HG03135 (cell line): Measurements from ENCODE around the gene LRRC10.
"Not testable (repeated sequence)": the region's sequence is repeated elsewhere in the genome, so short reads cannot be mapped to it uniquely, and the experiment has no call there.

ENCODE experiments used
- ATAC-seq: cut with Tn5 transposase; IDR thresholded peaks from one replicate; pipeline ENCODE4 v1.9.1; 2021; ENCODE audit warnings: mild to moderate bottlenecking, moderate library complexity; ENCODE audit not compliant: unreplicated experiment

LRRC10 gene

DNA sequence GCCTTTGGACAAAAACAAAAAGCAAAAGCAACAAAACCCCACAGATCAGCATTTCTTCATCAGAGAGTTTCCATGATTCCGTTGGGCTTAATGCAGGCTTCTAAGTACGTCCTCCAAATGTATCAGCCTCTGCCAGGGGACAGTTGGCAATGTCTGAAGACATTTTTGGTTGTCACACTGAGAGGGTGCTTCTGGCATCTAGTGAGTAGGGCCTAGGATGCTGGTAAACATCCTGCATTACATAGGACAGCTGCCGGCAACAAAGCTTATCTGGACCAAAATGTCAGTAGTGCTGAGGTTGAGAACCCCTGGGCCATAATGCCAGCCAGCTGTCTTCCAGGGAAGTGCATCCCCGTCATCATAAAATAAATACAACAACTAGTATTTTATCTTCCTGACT lies 9.4 kb upstream of the LRRC10 start:
- ATAC-seq: no peak

DNA sequence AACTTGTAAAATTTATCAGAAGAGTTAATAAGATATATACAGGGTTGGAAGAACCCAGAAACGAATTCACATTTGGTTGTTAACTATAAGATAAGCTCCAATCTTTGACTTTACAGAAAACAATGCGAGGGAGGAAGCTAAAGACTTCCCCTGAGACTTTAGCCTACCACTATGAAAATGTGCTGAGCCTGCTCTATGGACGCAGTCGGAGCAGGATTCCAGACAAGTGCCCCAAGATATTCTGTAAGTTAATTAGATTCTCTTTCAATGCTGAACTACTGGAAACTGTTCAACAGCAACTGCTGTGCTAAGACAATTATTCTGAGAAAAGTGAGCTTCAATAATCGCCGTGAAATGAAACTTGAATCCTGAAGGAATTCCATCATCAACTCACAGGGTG lies 8.3 kb upstream of the LRRC10 start:
- no peak for ATAC-seq

GRCh38 chr12:69616025-69616424 lies 5.3 kb upstream of the LRRC10 start:
- ATAC-seq: no peak

DNA sequence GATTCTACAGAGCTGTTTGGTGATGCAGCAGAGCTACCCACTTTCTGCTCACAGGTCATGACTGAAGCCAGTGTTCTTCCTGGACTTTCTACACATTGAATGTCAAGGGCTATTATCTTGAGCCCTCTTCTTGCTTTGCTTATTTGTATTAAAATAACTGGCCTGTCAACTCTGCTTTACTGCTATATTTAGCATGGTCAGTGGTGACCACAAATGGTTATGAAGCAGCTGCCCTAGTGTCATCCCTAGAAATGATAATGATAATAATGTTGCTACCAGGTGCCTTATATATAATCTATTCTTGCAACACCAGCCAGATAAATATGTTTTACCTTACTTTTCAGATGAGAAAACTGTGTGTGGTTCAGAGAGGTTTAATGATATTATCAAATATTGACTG lies 2.6 kb upstream of the LRRC10 start:
- ATAC-seq: no peak

GRCh38 chr12:69610126-69610525 lies 581 bp downstream of the LRRC10 start:
- ATAC-seq: no peak

DNA sequence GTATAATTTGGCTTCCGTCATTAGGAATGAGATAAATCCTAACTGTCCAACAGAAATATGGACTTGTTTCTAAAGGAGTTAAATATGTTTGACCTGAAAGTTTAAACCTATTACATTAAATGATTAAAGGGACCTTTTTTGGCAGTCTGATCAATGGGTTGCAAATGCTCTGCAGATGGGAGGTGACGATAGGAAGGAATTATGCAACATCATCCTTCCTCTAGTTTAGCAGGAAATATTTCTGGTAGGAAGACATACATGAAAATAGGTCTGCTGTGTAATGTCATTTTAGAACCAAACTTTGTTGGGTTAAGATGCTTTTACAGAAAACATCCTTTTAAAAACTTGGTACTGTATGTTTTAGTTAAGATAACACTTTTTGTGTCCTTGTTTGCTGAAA lies 2.6 kb downstream of the LRRC10 start:
- ATAC-seq: no peak

DNA sequence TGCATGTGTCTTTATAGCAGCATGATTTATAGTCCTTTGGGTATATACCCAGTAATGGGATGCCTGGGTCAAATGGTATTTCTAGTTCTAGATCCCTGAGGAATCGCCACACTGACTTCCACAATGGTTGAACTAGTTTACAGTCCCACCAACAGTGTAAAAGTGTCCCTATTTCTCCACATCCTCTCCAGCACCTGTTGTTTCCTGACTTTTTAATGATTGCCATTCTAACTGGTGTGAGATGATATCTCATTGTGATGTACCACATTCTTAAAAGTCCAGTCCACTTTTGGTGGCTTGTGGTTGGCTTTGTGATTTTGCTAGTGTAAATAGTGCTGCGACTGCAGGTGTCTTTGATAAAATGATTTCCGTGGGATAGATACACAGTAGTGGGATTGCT lies 6.4 kb downstream of the LRRC10 start:
- not testable (repeated sequence) for ATAC-seq

DNA sequence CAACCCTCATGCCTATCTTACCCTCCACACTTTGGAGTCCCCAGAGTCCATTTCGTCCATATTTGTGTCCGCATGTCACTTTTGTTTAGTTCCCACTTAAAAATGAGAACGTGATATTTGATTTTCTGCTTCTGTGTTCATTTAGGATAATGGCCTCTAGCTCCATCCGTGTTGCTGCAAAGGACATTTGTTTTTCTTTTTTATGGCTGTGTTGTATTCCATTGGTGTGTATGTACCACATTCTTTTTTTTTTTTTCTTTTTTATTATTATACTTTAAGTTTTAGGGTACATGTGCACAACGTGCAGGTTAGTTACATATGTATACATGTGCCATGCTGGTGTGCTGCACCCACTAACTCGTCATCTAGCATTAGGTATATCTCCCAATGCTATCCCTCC lies 7.2 kb downstream of the LRRC10 start:
- not testable (repeated sequence) for ATAC-seq

- ATAC-seq: no peak
Observed at GRCh38 chr12:69602954-69603353, 7.8 kb downstream of the LRRC10 start.

GRCh38 chr12:69601962-69602685 lies 8.6 kb downstream of the LRRC10 start:
- no peak for ATAC-seq

GRCh38 chr12:69600804-69601203 lies 9.9 kb downstream of the LRRC10 start:
- ATAC-seq: no peak

DNA sequence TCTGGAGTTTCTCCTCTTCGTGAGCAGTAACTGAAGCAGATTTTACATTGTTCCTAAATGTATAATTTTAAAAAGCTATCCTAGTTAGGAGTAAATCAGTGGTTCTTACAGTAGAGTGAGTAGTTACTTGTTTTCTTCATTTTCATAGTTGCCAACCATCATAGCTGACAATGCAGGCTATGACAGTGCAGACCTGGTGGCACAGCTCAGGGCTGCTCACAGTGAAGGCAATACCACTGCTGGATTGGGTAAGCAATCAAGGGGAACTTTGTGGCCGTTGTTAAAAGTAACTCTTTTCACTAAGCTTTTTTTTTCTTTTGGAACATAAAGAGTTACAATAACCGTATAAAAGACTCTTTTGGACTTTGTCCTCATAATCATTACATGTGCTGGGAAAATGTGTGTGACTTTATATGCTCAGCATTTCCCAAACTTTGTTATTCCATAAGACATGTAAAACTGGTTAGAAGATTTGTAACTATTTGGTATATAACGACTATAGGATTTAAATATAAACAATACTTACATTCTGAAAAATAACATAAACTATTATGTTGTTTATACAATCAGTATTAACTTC lies 12.4 kb downstream of the LRRC10 start:
- no peak for ATAC-seq

DNA sequence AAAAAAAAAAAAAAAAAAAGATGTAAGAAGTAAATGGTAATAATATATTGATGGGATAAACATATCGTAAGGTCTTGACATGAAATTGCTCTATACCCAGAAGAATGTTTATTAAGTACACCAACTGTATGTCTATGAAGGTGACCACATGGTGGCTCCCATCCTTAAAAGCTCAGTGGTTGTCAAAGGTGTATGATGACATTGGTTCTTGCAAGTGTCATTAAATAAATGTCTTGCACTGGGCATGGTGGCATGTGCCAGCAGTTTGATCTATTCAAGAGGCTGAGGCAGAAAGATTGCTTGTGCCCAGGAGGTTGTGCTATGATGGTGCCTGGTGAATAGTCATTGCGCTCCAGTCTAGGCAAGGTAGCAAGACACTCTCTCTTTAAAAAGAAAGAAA lies 15.0 kb downstream of the LRRC10 start:
- no peak for ATAC-seq

DNA sequence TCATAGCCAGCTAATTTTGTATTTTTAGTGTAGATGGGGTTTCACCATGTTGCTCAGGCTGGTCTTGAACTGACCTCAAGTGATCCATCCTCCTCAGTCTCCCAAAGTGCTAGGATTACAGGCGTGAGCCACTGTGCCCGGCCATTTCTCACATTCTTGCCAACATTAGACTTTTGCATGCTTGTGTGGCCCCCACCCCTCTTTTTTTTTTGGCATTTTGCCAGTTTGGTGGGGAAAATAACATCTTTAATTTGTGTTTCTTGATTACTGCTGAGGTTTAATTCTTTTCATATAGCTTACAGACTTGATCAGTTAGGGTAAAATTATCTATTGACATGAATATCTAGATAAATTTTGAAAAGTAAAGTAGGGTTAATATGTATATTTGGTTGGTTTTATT lies 21.6 kb downstream of the LRRC10 start:
- ATAC-seq: no peak

DNA sequence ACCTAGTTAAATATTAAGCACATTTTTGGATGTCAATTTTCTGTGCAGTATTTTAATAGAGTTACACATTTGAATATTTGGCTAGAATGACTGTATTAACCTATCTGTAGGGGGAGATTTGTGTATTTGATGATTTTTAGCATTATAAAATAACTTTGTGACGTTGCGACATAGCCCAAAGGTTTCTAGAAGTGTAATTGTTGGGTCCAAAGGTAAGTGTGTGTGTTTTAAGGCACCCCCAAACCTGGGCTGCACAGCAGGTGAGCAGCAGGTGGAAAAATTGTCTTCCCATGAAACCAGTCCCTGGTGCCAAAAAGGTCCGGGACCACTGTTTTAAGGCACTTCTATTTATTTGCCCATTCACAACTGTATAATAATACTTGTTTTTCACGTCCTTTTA lies 22.2 kb downstream of the LRRC10 start:
- no peak for ATAC-seq

GRCh38 chr12:69585189-69586062 lies 25.3 kb downstream of the LRRC10 start, which contains the start of gene CCT2:
TSS of gene CCT2 (plus strand) at chr12:69585459. CDS start at chr12:69585522, 63 bp downstream.
- peak; percentile 95 for ATAC-seq

DNA sequence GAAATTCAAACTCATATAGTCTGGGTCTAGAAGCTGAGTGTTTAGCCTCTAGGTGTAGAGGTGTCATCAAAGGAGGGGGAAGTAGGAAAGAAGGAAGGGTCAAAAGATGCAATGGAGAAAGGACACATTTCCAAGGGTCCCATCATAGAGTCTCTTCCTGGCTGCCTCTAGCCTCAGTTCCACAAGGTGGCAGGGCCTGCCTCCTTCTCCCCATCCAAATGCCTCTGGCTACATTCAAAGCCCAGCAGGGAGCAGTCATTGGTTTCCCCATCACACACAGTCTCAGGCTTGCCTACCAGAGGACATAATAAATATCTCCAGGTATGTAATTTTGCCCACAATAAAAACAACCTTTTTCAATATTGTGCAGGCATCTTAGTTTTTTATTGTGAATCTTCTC lies 27.5 kb downstream of the LRRC10 start:
- ATAC-seq: no peak

- ATAC-seq: no peak
Observed at GRCh38 chr12:69580074-69580473, 30.6 kb downstream of the LRRC10 start.

- ATAC-seq: no peak
Observed at GRCh38 chr12:69579029-69579428, 31.7 kb downstream of the LRRC10 start.

- ATAC-seq: no peak
Observed at GRCh38 chr12:69578283-69578682, 32.4 kb downstream of the LRRC10 start.

- no peak for ATAC-seq
Observed at GRCh38 chr12:69575346-69575745, 35.4 kb downstream of the LRRC10 start.
